Calu3 (cell line): ENCODE results near the gene ADAMTS20. TPM values are rescaled to one million over a fixed set of nuclear protein-coding genes. Genes with fewer than 3 reads are reported as not detected.

Experiments used
- BruUV-seq: library from RNA; stranded (reverse); fragments of 400-500 nt; replicated peaks from 2 replicates; lab custom pipeline; 2021; lab: Mats Ljungman, UMichigan
- CTCF ChIA-PET: fragments of 300-600 bp; sonication (Branson Sonifier 250); formaldehyde crosslinking; loops from one replicate; lab custom pipeline; 2022; ENCODE audit warnings: antibody characterized with exemption; lab: Charles Lee
- DNase-seq: peaks from one replicate; pipeline ENCODE4 v3.0.0; 2022
- H3K27ac Mint-ChIP-seq: one replicate; pipeline ENCODE4 v1.8.0; 2022; ENCODE audit warnings: mixed read lengths; ENCODE audit not compliant: unreplicated experiment
- H3K27me3 Mint-ChIP-seq: one replicate; pipeline ENCODE4 v1.8.0; 2022; ENCODE audit warnings: mixed read lengths; ENCODE audit not compliant: unreplicated experiment
- H3K36me3 Mint-ChIP-seq: one replicate; pipeline ENCODE4 v1.8.0; 2022; ENCODE audit warnings: mild to moderate bottlenecking, moderate library complexity, mixed read lengths; ENCODE audit not compliant: insufficient read depth, unreplicated experiment
- H3K4me1 Mint-ChIP-seq: one replicate; pipeline ENCODE4 v1.8.0; 2022; ENCODE audit warnings: mild to moderate bottlenecking, low read depth, mixed read lengths; ENCODE audit not compliant: unreplicated experiment
- H3K4me3 Mint-ChIP-seq: one replicate; pipeline ENCODE4 v1.8.0; 2022; ENCODE audit warnings: mild to moderate bottlenecking, low read depth, moderate library complexity, mixed read lengths; ENCODE audit not compliant: unreplicated experiment
- H3K9me3 Mint-ChIP-seq: one replicate; pipeline ENCODE4 v1.8.0; 2022; ENCODE audit warnings: low read depth, mixed read lengths; ENCODE audit not compliant: unreplicated experiment
- intact Hi-C: fragments of 100-400 bp; cut with micrococcal nuclease; formaldehyde crosslinking; loops from one replicate; pipeline ENCODE4 v1.10.0; 2022; ENCODE audit not compliant: unreplicated experiment
- total RNA-seq: library from RNA; stranded (reverse); gene quantifications from 2 replicates; pipeline ENCODE4 v1.2.3, GENCODE V29; 2022
- TF ChIP-seq, protein P1 (sequence below): fragments of 200-600 bp; IDR thresholded peaks from one replicate; pipeline ENCODE4 v1.8.0; 2022; ENCODE audit warnings: antibody characterized with exemption; ENCODE audit not compliant: unreplicated experiment

ADAMTS20 gene
- total RNA-seq, 1 experiment from 2014 or later, result not detected

GRCh38 chr12:43578782-43579181 is 26.8 kb upstream of the ADAMTS20 start:
- no peak for DNase-seq
- intact Hi-C loops, result no loop called here
- Mint-ChIP-seq H3K27ac (no peak overlapping the region), H3K4me3 (no peak overlapping the region), H3K27me3 (no peaks in the 10 kb centered on the region), H3K9me3 (no peaks in the 10 kb centered on the region), H3K4me1 (no peaks in the 10 kb centered on the region), H3K36me3 (no peaks in the 10 kb centered on the region)
- TF ChIP-seq, protein P1, sequence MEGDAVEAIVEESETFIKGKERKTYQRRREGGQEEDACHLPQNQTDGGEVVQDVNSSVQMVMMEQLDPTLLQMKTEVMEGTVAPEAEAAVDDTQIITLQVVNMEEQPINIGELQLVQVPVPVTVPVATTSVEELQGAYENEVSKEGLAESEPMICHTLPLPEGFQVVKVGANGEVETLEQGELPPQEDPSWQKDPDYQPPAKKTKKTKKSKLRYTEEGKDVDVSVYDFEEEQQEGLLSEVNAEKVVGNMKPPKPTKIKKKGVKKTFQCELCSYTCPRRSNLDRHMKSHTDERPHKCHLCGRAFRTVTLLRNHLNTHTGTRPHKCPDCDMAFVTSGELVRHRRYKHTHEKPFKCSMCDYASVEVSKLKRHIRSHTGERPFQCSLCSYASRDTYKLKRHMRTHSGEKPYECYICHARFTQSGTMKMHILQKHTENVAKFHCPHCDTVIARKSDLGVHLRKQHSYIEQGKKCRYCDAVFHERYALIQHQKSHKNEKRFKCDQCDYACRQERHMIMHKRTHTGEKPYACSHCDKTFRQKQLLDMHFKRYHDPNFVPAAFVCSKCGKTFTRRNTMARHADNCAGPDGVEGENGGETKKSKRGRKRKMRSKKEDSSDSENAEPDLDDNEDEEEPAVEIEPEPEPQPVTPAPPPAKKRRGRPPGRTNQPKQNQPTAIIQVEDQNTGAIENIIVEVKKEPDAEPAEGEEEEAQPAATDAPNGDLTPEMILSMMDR, result no peak
- no TSS peak for BruUV-seq
- CTCF ChIA-PET, result no interaction called here

DNA sequence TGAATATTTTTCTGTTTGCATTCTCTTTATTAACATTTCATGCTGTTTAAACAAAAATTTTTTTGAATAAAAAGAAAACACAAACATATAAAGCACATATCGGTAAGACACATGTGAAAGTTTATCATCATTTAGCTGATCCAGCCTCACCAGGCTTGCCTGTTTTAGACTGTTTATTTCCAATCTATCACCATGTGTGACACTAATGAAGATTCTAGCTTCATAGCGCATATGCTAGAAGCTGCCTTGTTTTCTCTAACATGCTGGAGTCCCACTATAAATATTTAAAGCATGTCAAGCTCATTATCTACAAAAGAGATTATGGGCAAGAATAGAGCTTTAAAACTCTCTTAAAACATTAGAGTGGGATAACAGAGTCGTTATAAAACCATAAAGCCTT is 25.4 kb upstream of the ADAMTS20 start:
- no peak overlapping the region for H3K27ac Mint-ChIP-seq
- no TSS peak for BruUV-seq
- peaks cover 3% of the 10 kb centered on the region for H3K9me3 Mint-ChIP-seq
- TF ChIP-seq, protein P1, result no peak
- no peaks in the 10 kb centered on the region for H3K4me1 Mint-ChIP-seq
- intact Hi-C loops, result no loop called here
- no peak overlapping the region for H3K4me3 Mint-ChIP-seq
- H3K36me3 Mint-ChIP-seq, result no peaks in the 10 kb centered on the region
- no peak for DNase-seq
- CTCF ChIA-PET, result no interaction called here
- no peaks in the 10 kb centered on the region for H3K27me3 Mint-ChIP-seq

DNA sequence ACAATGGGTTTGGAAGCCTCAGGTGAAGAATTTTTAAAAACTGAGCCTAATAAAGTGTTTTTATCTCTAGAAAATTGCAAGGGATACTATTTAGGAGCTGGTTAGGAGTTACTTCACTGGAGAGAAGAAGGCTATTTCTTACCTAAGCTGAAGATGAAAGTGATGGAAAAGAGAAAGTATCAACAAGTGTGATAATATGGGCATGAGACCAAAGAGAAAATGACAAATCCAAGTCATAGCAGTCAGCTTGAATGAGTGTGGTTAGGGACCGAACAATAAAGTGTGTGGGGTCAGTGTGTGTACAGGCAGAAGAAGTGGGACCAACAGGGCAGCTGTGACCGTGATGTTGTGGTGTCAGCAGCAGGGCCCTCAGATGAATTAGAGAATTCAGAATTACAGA is 24.2 kb upstream of the ADAMTS20 start:
- Mint-ChIP-seq H3K27ac (no peak overlapping the region), H3K4me3 (no peak overlapping the region), H3K9me3 (peaks cover 3% of the 10 kb centered on the region), H3K27me3 (no peaks in the 10 kb centered on the region), H3K4me1 (no peaks in the 10 kb centered on the region), H3K36me3 (no peaks in the 10 kb centered on the region)
- intact Hi-C loops, result no loop called here
- no peak for DNase-seq
- CTCF ChIA-PET, result no interaction called here
- BruUV-seq, result no TSS peak
- TF ChIP-seq, protein P1, result no peak

- H3K36me3 Mint-ChIP-seq, result no peaks in the 10 kb centered on the region
- intact Hi-C loops, result no loop called here
- no peaks in the 10 kb centered on the region for H3K4me1 Mint-ChIP-seq
- CTCF ChIA-PET, result no interaction called here
- peaks cover 3% of the 10 kb centered on the region for H3K9me3 Mint-ChIP-seq
- H3K27me3 Mint-ChIP-seq, result no peaks in the 10 kb centered on the region
- DNase-seq, result no peak
- H3K4me3 Mint-ChIP-seq, result no peak overlapping the region
- TF ChIP-seq, protein P1, result no peak
- no TSS peak for BruUV-seq
- no peak overlapping the region for H3K27ac Mint-ChIP-seq
Measured at GRCh38 chr12:43571885-43572284, 19.9 kb upstream of the ADAMTS20 start.
